ENCODE results near the gene DNAJC4.
A peak's percentile ranks its signal among the peaks of the same experiment; 100 is the strongest.
"Not testable (repeated sequence)": the region's sequence is repeated elsewhere in the genome, so short reads cannot be mapped to it uniquely, and the experiment has no call there.

The DNAJC4 gene

DNA sequence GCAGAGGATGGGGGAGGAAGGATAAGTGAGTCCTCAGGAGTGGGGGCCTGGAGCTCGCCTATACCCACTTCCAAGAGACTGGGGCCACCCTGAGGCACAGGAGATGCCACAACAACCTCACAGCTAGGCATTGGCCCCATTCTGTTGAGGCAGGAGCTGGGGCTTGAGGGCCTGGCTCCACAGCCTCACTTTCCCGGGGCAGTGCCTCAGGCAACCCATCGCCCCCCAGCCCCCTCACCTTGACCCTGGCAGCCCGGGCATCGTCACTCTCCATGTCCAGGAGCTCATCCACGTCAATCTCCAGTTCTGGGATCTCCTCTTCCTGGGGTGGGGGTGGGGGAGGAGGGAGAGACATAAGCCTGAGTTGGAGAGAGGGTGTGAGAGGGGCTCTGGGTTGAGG, 14.6 kb downstream of the DNAJC4 start:
- FAIRE-seq (no peak), DNase-seq (ENCODE audit: low spot score) (no peak)

DNA sequence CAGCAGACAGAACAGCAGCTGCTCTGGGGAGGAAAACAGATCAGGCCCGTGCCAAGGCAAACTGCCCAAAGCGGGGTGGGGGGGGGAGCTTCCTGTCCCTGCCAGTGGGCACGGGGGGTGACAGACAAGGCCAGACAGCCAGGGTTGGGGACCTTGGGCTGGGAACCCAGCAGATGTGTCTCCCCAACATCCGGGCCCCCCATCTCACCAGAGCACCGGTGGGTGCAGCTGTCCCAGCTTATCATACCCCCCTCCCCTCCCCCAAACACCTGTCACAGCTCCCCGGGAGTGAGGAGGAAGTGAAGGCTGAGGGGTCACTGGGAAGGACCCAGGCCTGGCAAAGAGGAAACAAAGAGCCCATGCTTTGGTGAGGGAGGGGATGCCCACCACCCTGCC, 15.1 kb downstream of the DNAJC4 start:
- DNase-seq (ENCODE audit: low spot score) (no peak), FAIRE-seq (no peak)

GRCh38 chr11:64245797-64246620, 15.7 kb downstream of the DNAJC4 start:
- FAIRE-seq: no peak

DNA sequence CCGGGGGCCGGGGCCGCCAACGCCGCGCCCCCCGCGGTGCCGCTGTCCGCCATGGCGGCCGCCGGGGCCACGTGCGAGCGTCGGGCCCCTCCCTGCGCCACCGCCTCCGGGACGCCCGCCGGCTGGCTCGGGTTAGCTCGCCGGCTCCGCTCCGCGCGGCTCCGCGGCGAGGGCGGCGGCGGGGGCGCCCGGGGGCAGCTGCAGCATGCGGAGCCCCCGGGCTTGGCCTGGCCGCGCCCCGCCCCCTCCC, 16.2 kb downstream of the DNAJC4 start:
- not testable (repeated sequence) for FAIRE-seq; DNase-seq (ENCODE audit: low spot score)

More at GRCh38 chr11:64245797-64246620, 15.7 kb downstream of the DNAJC4 start:
- DNase-seq (ENCODE audit: low spot score): peak; percentile 74

DNA sequence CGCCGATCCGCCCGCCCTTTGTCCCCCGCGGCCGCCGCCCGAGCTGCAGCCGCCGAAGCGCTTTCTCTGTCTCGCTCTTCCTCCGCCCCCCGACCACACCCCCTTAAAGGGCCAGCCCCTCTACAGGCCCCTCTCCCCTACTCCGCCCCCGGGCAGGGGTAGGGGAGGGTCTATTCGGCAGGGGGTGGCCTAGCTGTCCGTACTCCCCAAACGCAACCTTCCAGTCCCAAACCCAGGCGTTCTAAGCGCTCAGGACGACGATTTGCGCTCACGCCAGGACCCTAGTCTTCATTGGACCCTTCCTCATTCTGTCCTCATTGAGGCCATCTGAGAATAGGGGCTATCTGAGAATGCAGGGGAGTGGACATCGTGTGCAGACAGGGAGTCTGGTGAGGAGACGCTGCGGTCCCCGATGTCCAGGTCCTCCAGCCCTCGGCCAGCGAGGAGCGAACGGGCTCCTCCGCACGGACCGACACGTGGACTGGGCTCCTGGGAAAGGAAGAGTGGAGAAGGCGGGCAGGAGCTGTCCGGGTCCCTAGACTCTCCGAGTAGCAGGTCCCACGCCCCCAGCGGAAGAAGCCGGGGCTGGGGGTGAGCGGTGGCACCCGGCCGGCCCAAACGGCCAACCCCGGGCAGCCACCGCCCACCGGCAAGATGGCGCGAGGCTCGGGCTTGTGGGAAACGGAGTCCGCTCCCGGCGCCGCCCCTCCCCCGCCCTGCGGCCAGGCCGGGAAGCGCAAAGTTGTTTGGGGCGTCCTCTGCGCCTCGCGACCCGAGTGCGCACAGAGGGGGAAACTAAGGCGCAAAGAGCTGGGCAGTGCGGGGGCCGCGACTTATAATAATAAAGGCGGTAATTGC, 16.8 kb downstream of the DNAJC4 start, which contains the start of gene PPP1R14B:
Gene PPP1R14B (minus strand): TSS at position 73 of the 858 bp plus-strand sequence. CDS start 270 bp downstream, outside the sequence.
- DNase-seq (ENCODE audit: low spot score): peak; percentile 91
- FAIRE-seq: no peak

DNA sequence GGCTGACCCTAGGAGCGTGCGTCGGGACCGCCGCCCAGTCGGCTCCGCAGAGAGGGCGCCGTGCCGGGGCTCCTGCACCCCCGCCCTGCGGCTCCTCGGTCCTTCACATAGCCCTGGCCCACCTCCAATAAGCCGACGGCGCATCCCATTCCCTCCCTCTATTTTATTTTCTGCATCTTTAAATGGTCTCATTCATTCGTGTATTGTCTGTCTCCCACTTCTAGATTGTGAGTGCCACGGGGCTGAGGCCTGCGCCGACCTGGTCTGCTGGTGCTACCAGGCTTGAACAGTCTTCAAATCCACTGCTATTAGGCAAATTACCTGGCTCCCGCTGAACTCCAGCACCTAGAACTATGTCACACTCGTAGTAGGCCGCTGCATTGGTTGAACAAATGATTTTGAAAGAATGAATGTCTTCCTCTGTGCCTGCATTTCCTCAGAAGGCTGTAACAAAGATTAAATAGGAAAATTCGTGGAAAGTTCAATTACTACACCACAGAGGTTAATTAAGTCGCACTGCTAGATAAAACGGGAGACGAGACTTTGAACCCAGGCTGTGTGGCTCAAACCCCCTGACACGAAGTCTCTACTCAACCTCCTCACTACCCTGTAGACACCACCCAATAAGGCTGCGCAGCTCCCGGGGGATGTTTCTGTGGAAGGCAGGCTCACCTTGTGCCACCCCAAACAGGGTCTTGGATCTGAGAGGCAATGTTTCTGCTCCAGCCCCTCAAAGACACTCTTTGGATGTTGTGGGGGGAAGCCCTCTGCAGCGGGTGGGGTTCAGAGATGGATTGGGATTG, 17.6 kb downstream of the DNAJC4 start:
- FAIRE-seq (no peak), DNase-seq (ENCODE audit: low spot score) (no peak)

GRCh38 chr11:64248578-64248977, 18.2 kb downstream of the DNAJC4 start:
- DNase-seq (ENCODE audit: low spot score) (no peak), FAIRE-seq (no peak)

DNA sequence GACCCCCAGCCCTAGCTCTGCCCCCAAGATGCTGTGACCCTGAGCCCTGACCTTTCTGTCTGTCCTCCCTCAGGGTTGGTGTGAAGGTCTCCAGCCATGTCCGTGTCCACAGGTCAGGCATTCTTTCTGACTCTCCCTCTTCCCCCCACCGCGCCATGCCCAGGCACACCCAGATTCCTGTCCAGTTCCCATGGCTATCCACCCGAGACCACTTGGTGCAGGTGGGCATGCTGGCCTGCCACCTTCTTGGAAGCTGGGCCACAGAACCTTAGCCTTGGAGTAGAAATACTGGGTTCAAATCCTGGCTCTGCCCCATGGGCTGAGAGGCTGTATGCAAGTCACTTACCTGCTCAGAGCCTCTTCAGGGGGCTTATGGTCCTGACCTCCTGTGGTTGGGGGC, 18.7 kb downstream of the DNAJC4 start:
- FAIRE-seq (no peak), DNase-seq (ENCODE audit: low spot score) (no peak)

DNA sequence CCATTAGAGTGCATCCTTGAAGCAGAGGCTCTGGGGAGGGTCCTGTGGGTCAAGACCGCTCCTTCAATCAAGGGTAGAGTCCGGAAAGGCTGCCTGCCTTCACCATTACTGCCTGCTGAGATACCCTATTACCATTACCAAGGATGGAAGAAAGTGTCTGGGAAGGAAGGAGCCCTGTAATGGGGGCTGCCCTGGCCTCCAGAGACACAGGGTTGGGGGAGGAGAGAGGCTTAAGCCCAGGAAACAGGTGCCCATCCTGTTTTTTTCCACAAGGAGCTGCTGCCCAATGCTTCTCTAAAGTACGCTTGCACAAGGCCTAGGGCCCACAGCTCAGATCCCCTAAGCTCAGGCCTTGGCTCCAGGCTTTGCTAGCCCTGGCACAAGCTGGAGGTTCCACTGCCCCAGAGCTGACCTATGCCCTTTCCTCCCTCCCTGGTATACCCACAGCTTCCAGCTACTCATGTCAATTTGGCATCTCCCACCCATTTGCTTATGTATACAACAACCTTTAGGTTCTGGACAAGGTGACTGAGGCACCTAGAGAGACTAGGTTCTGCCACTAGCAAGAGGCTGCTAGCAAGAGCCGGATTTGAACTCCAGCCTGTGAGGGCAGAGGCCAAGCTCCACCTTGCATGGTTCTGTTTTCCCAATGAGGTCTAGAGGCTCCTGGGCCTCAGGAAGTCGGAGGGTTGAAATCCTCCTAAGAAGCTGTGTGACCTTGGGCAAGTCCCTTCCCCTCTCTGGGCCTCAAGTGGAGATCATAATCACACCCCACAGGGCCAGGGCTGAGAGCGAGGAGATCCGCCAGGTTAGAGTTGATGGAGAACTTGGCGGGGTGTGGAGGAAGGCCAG, 19.4 kb downstream of the DNAJC4 start:
- no peak for DNase-seq (ENCODE audit: low spot score)
- no peak for FAIRE-seq

DNA sequence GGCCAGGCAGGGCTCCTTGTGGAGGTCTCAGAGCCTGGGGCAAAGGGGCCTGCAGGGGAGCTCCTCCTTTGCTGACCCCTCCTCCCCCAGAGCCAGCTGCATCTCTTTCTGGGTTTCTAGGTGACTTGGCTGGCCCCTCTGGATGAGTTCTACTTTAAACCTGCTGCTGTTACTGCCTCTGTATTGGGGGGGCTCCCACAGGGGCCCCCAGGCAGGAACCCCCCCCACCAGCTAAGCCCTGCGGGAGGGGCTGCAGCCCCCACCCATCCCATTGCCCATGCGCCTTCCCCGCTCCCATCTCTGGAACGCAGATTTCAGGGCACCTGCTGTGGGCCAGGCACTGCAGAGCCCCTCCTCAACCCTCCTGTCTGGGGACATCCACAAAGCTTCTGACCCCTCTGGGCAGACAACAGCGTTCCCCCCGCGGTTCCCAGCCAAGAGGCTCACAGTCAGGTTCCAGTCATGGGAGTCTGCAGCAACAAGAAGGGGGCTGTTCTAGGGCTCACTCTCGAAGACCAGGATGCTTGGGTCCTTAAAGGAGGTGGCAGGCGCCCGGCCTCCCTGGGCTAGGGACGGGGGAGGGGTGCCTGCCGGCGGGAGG, 20.2 kb downstream of the DNAJC4 start:
- peak; percentile 35 for DNase-seq (ENCODE audit: low spot score)
- no peak for FAIRE-seq

GRCh38 chr11:64251016-64251752, 20.8 kb downstream of the DNAJC4 start, which contains the start of gene PLCB3:
Gene PLCB3 (plus strand): TSS chr11:64251530. CDS start chr11:64251650, 120 bp downstream.
- no peak for FAIRE-seq
- DNase-seq (ENCODE audit: low spot score): peak; percentile 85

GRCh38 chr11:64251753-64252002, 21.3 kb downstream of the DNAJC4 start:
- FAIRE-seq: no peak
- no peak for DNase-seq (ENCODE audit: low spot score)

- peak; percentile 74 for DNase-seq (ENCODE audit: low spot score)
- FAIRE-seq: no peak
Observed at GRCh38 chr11:64252003-64252872, 21.9 kb downstream of the DNAJC4 start.

DNA sequence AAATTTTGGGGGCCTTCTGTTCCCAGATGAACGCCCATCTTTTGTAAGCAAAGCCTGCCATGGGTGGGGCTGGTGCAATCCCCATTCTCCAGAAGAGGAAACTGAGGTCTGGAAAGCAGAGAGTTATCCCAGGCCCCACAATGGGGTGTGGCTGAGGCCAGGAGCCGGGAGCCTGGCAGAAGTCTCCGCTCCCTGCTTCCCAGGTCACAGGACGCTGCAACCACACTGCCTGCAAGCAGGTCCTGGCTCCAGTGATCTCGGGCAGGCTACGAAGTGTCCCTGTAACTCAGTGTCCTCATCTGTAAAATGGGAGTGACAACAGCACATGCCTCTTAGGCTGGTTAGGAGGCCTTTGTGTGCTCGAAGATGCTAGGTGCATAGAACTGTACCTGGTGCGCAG, 22.7 kb downstream of the DNAJC4 start:
- FAIRE-seq (no peak), DNase-seq (ENCODE audit: low spot score) (no peak)

DNA sequence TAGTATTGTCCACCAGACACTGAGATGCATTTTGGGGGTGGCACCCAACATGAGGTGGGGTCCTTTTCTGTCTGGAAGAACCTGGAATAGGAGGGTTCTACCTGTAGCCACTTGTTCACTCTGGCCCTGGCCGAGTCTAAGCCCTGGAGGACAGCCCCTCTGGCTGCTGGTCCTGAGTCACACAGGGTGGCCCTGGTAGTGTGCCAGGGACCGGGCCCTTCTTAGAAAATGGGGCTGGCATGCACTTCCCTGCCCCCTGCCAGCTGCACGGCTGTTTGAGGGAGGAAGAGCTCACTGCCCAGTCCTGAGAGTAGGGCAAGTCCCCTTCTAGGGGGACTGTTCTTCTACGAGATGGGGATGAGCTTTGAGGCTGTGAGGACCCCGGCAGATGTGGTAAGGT, 23.1 kb downstream of the DNAJC4 start:
- DNase-seq (ENCODE audit: low spot score) (no peak), FAIRE-seq (no peak)

GRCh38 chr11:64254326-64254725, 24.0 kb downstream of the DNAJC4 start:
- DNase-seq (ENCODE audit: low spot score) (no peak), FAIRE-seq (no peak)

DNA sequence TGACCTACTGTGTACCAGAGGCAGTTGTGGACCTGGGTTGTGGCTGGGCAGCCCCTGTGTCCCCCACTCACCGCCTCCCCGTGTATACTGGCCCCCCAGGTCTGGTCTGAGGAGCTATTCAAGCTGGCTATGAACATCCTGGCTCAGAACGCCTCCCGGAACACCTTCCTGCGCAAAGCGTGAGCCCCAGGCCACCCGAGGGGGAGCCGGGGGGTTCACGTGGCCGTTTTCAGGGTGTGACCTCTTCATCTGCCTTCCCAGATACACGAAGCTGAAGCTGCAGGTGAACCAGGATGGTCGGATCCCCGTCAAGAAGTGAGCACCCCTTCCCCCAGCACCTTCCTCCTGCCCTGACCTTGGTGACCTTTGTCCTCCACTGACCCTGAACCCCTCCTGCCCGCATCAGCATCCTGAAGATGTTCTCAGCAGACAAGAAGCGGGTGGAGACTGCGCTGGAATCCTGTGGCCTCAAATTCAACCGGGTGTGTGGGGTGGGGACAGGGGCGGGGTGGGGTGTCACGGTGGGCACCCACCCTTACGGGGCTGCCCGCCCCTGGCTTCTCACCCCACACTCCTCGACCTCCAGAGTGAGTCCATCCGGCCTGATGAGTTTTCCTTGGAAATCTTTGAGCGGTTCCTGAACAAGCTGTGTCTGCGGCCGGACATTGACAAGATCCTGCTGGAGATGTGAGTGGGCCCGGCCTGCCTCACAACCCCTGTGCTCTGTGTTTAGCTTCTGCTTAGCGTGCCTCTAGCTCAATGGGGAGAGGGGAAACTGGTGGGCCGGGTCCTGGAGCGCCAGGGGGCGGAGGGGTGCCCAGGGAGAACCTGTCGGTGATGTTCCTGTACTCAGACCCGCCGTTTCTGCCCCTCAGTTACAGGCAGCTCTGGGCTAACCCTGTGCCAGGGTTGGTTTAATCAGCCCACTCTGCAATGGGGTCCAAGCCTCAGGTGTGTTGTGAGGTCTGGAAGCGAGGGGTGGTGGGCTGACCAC, 25.1 kb downstream of the DNAJC4 start:
- DNase-seq (ENCODE audit: low spot score): no peak
- FAIRE-seq: no peak

- DNase-seq (ENCODE audit: low spot score) (no peak), FAIRE-seq (no peak)
Observed at GRCh38 chr11:64256300-64256699, 26.0 kb downstream of the DNAJC4 start.
